Measurements from ENCODE around the gene PLPPR5. TPM values are rescaled to one million over a fixed set of nuclear protein-coding genes. Genes with fewer than 3 reads are reported as not detected.

PLPPR5 gene
- total RNA-seq, 1 donor from 2014 or later, result not detected

DNA sequence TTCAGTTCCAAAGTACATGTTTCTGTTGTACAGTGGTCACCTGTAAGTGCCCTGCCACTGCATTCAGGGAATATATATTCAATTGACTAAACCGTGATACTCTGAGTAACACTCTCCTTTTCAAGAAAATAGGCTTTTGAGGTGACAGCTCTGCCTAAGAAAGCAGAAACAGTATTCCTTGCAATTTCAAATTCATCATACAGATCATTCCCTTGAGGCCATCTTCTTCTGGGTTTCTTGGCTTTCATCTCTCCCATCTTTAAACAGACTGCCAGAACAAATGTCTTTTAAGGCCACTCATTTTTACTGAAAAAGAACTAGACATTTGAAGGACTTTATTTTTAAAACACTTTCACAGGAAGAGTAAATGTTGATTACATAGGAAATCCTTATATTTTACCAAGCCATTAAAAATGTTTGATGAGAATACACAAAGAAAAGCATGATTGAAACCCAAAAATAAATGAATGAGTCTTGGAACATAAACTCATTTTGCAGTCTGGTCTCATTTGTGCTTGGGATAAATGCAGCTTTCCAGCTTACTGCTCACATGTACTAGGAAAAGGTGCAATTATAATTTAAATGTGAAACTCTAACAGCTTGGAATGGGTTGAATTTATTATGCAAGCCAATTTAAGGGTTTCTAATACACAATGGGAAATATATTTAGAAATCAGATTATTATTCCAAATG is 34.7 kb downstream of the PLPPR5 start:
- DNase-seq (ENCODE audit: low read depth in 2 of 2), result no peak

- DNase-seq (ENCODE audit: low read depth in 2 of 2), result no peak
Measured at GRCh38 chr1:98967122-98967521, 37.5 kb downstream of the PLPPR5 start.

DNA sequence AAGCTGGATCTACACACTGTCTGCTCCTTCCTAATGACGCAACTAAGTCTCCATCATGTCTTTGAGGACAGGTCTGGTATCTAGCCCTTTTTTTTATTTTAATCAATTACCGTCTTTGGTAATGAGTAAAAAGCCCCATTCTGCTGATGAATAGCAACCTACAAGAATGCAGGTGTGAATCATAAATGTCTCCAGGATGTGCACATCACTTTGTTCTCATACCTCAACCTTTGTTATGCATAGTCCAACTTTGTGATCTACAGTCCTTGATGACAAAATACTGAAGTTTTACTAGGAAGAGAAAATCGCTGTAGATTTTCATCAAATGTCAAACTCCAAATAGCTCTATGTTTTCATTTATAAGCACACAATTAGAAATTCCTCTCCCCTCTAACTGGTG is 39.3 kb downstream of the PLPPR5 start:
- no peak for DNase-seq (ENCODE audit: low read depth in 2 of 2)

DNA sequence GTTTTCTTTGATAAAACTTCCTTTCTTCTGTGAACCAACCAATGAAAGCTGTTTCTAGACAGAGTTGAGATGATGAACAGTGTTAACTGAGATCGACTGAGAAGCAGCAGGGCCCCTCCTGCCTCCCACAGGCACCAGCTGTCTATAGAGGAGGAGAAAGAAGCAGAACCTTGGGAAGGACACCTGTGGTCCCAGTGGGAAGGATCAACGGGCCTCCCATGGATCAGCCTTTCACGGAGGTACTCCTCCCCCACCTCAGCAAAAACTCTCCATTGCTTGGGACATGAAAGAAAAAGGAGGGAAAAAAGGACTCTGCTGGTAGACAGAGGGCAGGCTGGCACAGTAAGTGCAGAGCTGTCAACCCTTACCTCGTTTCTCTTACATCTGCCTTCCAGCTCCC is 40.5 kb downstream of the PLPPR5 start:
- no peak for DNase-seq (ENCODE audit: low read depth in 2 of 2)

- no peak for DNase-seq (ENCODE audit: low read depth in 2 of 2)
Measured at GRCh38 chr1:98963064-98963758, 41.5 kb downstream of the PLPPR5 start.

DNA sequence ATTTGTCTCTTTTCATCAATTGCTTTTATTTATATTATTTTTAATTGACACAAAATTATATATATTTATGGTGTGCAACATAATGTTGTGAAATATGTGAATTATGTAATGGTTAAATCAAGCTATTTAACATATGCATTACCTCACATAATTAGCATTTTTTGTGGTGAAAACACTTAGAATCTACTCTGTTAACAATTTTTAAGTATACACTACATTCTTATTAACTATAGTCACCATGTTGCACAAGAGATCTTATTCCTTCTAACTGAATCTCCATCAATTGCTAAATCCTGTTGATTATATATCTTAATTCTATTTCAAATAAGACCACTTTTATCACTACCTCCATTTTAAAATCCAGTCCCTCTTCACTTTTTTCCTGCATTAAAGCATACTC is 42.5 kb downstream of the PLPPR5 start:
- no peak for DNase-seq (ENCODE audit: low read depth in 2 of 2)

DNA sequence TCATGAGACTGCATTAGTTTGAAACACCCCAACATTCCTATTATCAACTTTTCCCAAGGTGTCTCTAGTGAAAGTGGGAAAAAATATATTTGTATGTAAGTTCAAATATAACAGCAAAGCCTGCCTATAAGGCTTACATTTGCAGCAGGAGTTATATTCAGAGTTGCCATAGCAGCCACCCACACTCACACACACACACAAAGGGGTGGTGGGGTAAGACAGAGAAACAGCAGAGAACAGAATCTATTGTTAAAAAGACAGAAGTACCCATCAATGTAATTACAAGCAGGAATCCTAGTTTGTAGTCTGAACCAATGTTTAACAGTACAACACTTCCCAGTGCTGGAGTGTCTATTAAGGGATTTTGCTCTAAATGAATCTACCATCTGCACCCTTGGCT is 55.0 kb downstream of the PLPPR5 start:
- DNase-seq (ENCODE audit: low read depth in 2 of 2), result no peak

GRCh38 chr1:98949166-98949565 is 55.5 kb downstream of the PLPPR5 start:
- no peak for DNase-seq (ENCODE audit: low read depth in 2 of 2)

GRCh38 chr1:98947071-98947470 is 57.6 kb downstream of the PLPPR5 start:
- DNase-seq (ENCODE audit: low read depth in 2 of 2), result no peak

GRCh38 chr1:98940722-98941079 is 64.0 kb downstream of the PLPPR5 start:
- no peak for DNase-seq (ENCODE audit: low read depth in 2 of 2)

- DNase-seq (ENCODE audit: low read depth in 2 of 2), result no peak
Measured at GRCh38 chr1:98940069-98940721, 64.5 kb downstream of the PLPPR5 start.

DNA sequence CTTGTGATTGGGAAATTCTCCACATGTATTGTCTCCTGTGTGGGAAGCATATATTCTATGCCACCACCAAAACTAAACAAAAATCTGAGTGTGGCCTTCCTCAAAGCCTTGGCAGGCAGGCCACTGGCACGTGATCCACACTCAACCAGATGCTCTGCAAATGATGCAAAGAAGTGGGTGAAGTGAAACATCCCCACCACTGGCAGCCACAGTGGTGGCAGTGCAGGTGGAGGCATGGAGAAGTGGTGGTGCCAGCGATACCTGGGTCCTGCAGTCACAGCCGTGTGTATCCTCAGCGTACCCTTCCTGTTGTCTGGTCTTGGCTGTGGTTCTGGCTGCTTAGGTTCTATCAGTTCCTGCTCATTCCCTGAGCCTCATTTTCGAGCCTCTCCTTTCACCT is 65.2 kb downstream of the PLPPR5 start:
- DNase-seq (ENCODE audit: low read depth in 2 of 2), result no peak

- no peak for DNase-seq (ENCODE audit: low read depth in 2 of 2)
Measured at GRCh38 chr1:98937347-98937746, 67.3 kb downstream of the PLPPR5 start.

DNA sequence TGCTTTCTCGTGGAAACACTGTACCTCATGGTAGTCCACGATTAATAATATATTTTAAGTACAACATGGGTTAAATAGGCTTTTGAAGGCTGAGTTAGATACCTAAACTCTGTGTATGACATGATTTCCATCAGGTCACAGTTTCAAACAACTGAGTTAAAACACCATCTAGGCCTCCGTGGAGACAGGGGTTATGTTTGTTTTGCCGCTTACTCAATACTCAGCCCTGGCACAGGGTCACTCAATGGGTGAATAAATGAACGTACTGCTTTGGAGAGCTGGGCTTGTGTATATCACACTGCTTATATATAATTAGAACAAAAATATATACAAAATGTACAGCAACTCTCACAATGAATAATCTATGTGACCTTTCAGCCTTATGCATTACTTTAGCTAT is 72.5 kb downstream of the PLPPR5 start:
- DNase-seq (ENCODE audit: low read depth in 2 of 2), result no peak

- DNase-seq (ENCODE audit: low read depth in 2 of 2), result no peak
Measured at GRCh38 chr1:98931128-98931835, 73.4 kb downstream of the PLPPR5 start.

- DNase-seq (ENCODE audit: low read depth in 2 of 2), result no peak
Measured at GRCh38 chr1:98929437-98929836, 75.2 kb downstream of the PLPPR5 start.

DNA sequence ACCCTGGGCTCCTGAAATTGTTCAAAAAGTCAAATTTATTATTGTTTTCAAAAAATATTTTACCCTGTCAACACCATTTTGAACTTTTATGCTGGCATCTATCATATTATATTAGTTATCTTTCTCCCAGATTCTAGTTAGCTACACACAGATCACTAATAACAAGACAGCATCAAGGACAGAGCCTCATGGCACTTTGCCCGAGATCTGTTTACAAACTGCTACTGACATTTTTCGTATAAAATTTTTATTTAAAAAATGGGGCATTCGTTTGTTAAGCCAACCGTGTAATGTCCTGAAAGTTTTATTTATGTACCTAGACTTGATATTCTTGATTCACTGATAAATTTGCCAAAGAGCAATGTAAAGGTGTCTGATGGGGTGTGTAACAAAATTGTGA is 78.1 kb downstream of the PLPPR5 start:
- no peak for DNase-seq (ENCODE audit: low read depth in 2 of 2)

DNA sequence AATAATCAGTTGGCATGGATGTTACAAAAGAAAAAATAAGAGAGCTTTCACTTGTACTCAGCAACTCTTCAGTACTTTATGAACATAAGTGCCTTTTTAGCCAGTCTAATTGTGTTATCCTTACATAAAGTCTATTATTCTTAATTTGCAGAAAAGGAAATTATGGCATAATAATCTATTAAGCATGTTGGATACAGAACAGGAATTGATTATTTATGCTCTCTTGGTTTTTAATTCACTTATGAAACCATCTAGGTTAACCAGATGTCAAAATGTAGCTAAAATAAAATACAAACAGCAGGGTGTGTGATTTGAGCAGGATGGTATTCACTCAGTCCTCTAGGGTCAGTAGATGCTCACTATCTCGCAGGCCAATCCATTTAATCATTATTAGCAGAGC is 79.7 kb downstream of the PLPPR5 start:
- no peak for DNase-seq (ENCODE audit: low read depth in 2 of 2)

DNA sequence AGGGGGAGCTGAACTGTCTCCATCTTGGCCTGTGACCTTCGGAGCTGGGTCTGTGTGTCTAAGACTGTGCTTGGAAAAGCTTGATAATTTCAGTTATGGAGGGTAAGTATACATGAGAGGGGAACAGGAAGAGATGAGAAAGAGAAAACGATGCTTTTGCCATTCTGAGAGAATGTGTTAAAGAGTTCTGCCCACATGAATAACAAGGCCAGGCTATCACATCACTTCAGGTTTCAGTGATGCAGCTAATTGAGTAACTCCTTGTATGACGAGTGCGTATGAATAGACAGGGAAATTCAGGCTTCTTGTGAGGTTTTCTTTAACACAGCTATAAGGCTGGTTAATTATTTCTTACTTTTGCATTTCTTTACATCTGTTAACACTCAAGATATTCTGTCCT is 81.0 kb downstream of the PLPPR5 start:
- DNase-seq (ENCODE audit: low read depth in 2 of 2), result no peak

- no peak for DNase-seq (ENCODE audit: low read depth in 2 of 2)
Measured at GRCh38 chr1:98921817-98922216, 82.8 kb downstream of the PLPPR5 start.

DNA sequence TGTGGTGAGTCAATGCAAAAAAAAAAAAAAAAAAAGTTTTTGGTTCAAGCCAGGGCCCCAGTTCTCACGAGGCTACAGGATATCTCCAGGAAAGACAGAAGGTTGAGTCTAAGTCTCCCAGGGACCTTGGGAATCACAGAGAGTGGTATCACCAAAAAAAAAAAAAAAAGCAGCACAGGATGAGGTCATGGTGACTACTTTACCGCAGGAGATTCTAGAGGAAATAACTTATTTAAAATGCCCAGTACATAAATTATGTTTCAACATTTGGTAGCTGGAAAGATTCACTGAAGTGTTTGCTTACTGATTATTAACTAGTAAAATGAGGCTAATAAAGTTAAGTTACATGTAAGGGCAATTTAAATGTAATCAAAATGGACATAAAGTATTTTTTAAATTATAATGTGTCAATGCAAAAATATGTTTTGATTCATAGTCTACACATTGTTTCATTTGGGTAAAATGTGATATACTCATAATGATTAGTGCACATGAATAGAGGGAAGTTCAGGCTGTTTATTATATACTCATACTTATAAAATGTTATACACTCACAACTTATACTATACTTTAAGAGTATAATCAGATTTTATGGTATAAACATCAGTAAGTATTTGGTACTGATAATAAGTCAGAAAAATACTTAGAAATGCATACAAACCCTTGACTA is 84.1 kb downstream of the PLPPR5 start:
- peak in 1 of 2 donors; percentile 46 for DNase-seq (ENCODE audit: low read depth in 2 of 2)

- DNase-seq (ENCODE audit: low read depth in 2 of 2), result no peak
Measured at GRCh38 chr1:98919652-98920051, 85.0 kb downstream of the PLPPR5 start.

Measured in lung microvascular endothelial cell (primary cell).